GM19467 (cell line): ENCODE results near the gene FUCA2.
"Not testable (repeated sequence)": the region's sequence is repeated elsewhere in the genome, so short reads cannot be mapped to it uniquely, and the experiment has no call there.

Experiments
- ATAC-seq: cut with Tn5 transposase; IDR thresholded peaks from one replicate; pipeline ENCODE4 v1.9.1; 2021; ENCODE audit warnings: mild to moderate bottlenecking, moderate library complexity; ENCODE audit not compliant: unreplicated experiment

The FUCA2 gene

DNA sequence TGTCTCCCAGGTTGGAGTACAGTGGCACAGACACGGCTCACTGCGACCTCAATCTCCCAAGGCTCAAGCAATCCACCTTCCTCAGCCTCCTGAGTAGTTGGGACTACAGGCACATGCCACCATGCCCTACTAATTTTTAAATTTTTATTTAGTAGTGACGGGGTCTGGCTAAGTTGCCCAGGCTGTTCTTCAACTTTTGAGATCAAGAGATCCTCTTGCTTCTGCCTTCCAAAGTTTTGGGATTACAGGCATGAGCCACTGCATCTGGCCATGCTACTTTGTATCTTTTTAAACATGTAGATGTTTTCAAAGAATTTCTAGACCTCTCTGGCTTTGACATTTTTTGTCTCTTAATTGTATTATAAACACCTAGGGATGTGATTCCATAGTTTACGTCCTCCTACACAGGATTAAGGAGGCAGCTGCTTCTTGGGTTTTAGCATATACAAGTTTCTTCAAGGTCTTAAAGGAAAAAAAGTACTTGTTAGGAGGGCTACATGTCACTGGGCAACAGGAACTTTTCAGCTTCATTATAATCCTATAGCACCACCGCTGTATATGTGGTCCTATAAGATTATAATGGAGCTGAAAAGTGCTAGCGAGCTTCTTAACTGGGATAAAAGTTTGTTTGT is 62.3 kb downstream of the FUCA2 start:
- ATAC-seq: no peak

- ATAC-seq: not testable (repeated sequence)
Observed at GRCh38 chr6:143447865-143448264, 63.7 kb downstream of the FUCA2 start.
